ENCODE results near the gene MALL.
"Not testable (repeated sequence)": the region's sequence is repeated elsewhere in the genome, so short reads cannot be mapped to it uniquely, and the experiment has no call there.

GRCh38 chr2:110108291-110108690 is 7.3 kb downstream of the MALL start:
- TF ChIP-seq SIX5 (IDR thresholded peaks at IDR 0.05; ENCODE audit: low read depth, low read length, severe bottlenecking); MAX (IDR thresholded peaks at IDR 0.05; ENCODE audit: low read depth, low read length); REST (IDR thresholded peaks at IDR 0.05; ENCODE audit: low read depth, low read length); TAF1 (IDR thresholded peaks at IDR 0.05; ENCODE audit: borderline replicate concordance, low read depth, low read length); POLR2A (IDR thresholded peaks at IDR 0.05; ENCODE audit: low read depth, low read length); MXI1 (IDR thresholded peaks at IDR 0.05; ENCODE audit: low read depth, low read length); PAX5 (IDR thresholded peaks at IDR 0.05; ENCODE audit: borderline replicate concordance, low read depth, low read length); CEBPB (IDR thresholded peaks at IDR 0.05; ENCODE audit: borderline replicate concordance in 1 of 2, low read depth in 2 of 2, low read length in 2 of 2): not testable (repeated sequence)
